DND-41 (cell line): Measurements from ENCODE around the gene KLF6.

Source experiments
- EZH2 ChIP-seq: IDR thresholded peaks from 3 replicates; pipeline ENCODE4 v1.6.1; 2012; ENCODE audit warnings: borderline replicate concordance, low read depth, mild to moderate bottlenecking, moderate library complexity, low read length, inconsistent platforms; ENCODE audit not compliant: severe bottlenecking
- TF ChIP-seq, protein P1 (sequence below): IDR thresholded peaks from 2 replicates; pipeline ENCODE4 v1.5.1; 2012; ENCODE audit warnings: borderline replicate concordance, low read length, moderate library complexity, mild to moderate bottlenecking; ENCODE audit not compliant: poor library complexity, severe bottlenecking; ENCODE audit errors: extremely low read depth

DNA sequence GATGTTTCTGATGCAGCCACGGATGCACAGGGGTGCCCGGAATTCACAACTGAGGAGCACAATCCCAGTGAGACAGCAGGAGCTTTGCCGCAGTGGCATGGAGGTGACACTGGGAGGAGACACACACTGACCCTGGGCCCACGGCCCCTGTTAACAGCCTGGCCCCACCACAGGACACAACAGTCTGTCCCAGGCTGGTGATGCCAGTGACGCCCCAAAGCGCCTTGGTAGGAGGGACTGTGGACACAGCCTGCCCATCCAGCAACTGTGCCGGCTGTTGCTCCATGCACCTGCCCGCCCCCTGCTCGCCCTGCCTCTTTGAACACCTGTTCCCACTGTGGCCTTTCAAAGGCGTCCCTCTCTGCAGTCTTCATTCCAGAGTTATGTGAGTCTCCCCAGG, 49.8 kb downstream of the KLF6 start:
- TF ChIP-seq, protein P1, sequence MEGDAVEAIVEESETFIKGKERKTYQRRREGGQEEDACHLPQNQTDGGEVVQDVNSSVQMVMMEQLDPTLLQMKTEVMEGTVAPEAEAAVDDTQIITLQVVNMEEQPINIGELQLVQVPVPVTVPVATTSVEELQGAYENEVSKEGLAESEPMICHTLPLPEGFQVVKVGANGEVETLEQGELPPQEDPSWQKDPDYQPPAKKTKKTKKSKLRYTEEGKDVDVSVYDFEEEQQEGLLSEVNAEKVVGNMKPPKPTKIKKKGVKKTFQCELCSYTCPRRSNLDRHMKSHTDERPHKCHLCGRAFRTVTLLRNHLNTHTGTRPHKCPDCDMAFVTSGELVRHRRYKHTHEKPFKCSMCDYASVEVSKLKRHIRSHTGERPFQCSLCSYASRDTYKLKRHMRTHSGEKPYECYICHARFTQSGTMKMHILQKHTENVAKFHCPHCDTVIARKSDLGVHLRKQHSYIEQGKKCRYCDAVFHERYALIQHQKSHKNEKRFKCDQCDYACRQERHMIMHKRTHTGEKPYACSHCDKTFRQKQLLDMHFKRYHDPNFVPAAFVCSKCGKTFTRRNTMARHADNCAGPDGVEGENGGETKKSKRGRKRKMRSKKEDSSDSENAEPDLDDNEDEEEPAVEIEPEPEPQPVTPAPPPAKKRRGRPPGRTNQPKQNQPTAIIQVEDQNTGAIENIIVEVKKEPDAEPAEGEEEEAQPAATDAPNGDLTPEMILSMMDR: peak; percentile 33
- TF ChIP-seq EZH2: no peak
